ENCODE measurements around the gene RER1.

The RER1 gene

GRCh38 chr1:2442661-2443060 lies 51.0 kb downstream of the RER1 start:
- DNase-seq (ENCODE audit: low read depth in 4 of 4, low spot score in 1 of 4), result no peak

- DNase-seq (ENCODE audit: low read depth in 4 of 4, low spot score in 1 of 4), result no peak
These were observed 51.9 kb downstream of the RER1 start for GRCh38 chr1:2443277-2444137.

- DNase-seq (ENCODE audit: low read depth in 4 of 4, low spot score in 1 of 4), result no peak
These were observed 52.5 kb downstream of the RER1 start for GRCh38 chr1:2444138-2444591.

DNA sequence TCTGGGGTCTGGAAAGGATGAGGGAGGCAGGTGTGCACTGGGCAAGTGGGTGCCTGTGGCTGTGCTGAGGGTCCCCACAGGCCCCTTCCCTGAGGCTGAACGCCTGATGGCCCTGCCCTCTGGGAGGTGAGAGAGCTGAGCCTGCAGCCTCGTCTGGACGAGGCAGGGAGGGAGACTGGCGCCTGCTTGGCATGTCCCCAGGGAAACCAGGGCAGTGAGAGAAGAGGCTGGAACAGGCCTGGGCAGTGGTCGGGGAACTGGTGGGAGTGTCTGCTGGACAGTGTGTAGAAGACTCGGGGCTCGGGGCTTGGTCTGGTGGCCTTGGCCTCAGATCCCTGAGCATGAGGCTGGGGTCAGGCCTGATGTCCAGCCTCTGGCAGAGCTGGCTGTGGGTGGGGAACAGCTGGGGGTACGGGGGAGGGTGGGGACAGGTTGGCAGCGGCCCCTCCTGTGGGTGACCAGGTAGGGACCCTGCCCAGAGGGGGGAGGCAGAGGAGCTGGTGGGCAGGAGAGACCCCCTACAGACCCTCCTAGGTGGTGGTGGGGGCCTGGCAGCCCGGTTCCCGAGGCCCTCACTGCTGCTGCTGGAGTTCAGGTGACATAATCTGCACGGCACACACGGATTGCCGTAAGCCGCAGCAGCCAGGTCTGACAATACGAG lies 53.7 kb downstream of the RER1 start:
- no peak for DNase-seq (ENCODE audit: low read depth in 4 of 4, low spot score in 1 of 4)

GRCh38 chr1:2445823-2446215 lies 54.2 kb downstream of the RER1 start:
- no peak for DNase-seq (ENCODE audit: low read depth in 4 of 4, low spot score in 1 of 4)

DNA sequence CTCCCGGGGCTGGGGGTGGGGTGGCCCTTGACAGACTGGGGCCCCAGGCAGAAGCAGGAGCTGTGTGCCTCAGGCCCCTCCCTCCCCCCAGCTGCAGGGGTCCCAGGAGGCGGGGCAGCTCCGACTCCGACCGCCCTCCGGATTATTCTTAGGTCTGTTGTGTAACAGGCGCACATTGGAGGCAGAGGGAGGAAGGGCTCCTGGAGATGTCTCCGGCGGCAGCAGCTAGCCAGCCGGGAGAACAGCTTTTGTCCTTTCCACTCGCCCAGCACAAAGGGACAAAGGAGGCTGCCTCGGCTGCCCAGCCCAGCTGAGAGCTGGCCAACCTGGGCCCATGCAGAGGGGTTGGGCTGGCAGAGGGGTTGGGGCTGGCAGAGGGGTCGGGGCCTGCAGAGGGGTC lies 54.8 kb downstream of the RER1 start:
- DNase-seq (ENCODE audit: low read depth in 4 of 4, low spot score in 1 of 4), result no peak

DNA sequence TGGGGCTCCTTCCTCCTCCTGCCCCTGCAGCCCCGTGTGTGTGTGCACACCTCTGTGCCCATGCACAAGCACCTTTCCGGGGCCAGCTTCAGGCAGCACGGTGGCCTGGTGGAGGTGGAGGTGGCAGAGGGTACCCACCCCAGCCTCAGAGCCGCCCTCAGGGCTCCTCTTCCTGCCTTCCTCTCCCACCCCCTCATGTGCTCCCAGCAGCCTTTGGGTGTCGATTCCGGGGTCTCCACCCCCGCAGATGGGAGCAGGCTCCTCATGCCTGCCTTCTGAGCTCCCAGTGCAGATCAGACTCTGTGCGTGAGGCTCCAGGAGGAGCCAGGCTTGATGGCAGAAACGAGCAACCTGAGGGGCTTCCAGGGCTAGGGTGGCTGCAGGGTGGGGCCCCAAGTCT lies 55.2 kb downstream of the RER1 start:
- DNase-seq (ENCODE audit: low read depth in 4 of 4, low spot score in 1 of 4), result no peak

GRCh38 chr1:2447276-2448097 lies 55.8 kb downstream of the RER1 start:
- no peak for DNase-seq (ENCODE audit: low read depth in 4 of 4, low spot score in 1 of 4)

- no peak for DNase-seq (ENCODE audit: low read depth in 4 of 4, low spot score in 1 of 4)
These were observed 56.4 kb downstream of the RER1 start for GRCh38 chr1:2448098-2448445.

DNA sequence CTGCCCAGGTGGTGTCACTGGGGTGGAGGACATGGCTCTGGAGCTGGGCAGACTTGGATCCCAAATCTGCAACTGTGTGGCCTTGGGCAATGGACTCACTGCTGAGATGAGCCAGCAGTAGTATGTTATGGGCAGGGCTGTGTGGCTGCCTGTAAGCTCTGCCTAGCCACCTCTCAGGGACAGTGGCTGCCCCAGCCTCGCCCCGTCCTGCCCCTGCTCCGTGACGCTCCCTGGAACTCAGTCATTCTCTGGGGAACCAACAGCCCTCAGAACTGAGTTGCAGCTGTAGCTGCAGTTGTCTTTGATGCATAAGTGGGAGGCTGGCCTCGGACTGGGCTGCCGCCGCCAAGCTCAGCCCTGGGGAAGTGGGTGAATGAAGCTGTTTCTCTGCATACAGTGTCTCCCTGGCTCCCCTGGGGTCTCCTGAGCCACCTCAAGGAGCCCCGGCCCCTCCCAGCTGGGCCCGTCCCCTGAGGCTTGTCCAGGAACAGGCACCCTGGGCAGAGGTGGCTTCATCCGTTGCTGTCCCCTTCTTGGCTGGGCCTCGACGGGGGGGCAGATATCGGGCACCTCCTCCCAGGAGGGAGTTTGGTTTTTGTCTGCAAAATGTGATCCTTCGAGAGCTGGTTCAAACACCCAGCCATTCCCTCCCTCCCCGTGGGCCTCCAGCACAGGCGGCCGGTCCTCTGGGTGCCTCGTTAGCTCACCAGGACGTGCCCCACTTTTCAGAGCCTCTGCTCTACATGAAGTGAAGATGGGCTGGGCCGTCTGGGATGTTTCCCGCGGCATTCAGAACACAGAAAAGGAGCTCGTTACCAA lies 58.2 kb downstream of the RER1 start:
- no peak for DNase-seq (ENCODE audit: low read depth in 4 of 4, low spot score in 1 of 4)

DNA sequence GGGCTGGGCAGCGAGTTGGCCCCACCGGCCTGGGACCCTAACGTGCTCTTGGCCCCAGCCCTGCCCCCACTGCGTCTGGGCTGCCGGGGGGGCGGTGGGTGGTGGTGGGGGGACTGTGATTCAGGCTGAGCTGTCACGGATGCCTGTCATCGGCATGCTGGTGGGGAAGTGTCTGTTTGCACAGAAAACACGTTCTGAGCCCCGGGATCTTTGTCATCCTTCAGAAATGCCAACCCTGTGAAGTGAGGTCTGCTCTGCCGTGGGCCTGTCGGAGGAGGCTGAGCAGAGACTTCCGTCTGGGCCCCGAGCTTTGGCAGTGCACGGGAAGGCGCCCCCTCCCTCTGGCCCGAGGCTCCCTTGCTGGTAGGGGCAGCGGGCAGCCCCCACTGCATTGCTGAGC lies 60.1 kb downstream of the RER1 start:
- DNase-seq (ENCODE audit: low read depth in 4 of 4, low spot score in 1 of 4), result no peak

DNA sequence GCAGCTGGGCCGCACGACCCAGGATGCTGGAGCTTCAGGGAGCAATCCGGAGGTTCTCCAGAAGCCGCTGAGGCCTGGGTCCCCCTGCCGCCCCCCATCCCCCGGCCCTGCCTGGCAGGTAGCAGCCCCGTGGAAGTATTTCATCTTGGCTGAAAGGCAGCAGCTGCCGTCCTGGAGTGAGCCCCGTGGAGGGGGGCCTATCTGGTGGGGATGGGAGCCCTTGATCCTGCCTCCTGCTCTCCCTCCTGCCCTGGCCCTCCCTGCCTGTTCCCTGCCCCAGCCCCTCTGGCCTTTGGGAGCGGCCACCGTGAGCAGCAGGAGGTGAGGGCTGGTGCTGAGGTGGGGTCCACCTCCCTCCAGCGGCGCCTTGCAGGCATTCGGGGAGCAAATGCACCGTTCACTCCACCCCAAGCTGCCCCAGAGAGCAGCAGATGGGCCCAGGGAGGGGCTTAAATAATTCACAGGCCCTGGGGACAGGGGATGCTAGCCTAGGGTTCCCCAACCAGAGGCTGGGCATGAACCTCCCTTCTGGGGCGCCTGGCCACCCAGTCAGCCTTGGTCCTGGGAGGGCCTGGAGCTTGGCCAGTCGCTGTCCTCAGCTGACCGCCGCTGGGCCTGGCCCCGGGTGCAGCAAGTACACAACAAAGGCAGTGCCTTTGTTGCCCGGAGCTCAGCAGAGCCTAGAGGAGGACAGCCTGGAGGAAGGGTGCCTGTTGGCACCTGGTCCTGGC lies 60.7 kb downstream of the RER1 start:
- DNase-seq (ENCODE audit: low read depth in 4 of 4, low spot score in 1 of 4), result no peak

GRCh38 chr1:2452932-2453315 lies 61.3 kb downstream of the RER1 start:
- DNase-seq (ENCODE audit: low read depth in 4 of 4, low spot score in 1 of 4), result no peak

DNA sequence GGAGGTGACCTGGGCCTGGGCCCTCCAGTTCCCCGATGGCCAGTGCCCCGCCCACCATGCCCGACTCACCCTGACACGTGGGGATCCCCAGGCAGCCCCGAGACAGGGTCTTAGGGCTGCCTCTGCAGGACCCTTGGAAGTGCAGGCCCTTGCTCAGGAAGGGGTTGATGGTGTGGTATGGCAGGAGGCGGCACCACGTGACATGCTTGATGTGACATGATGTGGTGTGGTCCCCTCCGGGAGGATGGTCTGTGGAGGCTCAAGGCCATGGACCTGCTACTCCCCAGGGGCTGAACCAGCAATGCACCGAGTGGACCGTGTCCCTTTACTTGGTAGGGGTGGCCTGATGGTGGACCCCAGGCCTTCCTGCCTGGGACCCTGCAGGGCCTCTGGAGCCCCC lies 62.6 kb downstream of the RER1 start:
- DNase-seq (ENCODE audit: low read depth in 4 of 4, low spot score in 1 of 4), result no peak

All from stimulated activated CD4-positive, alpha-beta T cell treated with anti-CD3 and anti-CD28 coated beads, Interleukin-1b, Interleukin-23, amount 100 ng/mL, for 24 hours (primary cell).